Measurements from ENCODE around the gene FKBP2.
A peak's percentile ranks its signal among the peaks of the same experiment; 100 is the strongest.

DNA sequence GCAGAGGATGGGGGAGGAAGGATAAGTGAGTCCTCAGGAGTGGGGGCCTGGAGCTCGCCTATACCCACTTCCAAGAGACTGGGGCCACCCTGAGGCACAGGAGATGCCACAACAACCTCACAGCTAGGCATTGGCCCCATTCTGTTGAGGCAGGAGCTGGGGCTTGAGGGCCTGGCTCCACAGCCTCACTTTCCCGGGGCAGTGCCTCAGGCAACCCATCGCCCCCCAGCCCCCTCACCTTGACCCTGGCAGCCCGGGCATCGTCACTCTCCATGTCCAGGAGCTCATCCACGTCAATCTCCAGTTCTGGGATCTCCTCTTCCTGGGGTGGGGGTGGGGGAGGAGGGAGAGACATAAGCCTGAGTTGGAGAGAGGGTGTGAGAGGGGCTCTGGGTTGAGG is 4.1 kb downstream of the FKBP2 start:
- TF ChIP-seq POLR2A (IDR thresholded peaks at IDR 0.05; ENCODE audit: low read depth, low read length): no peak
- TF ChIP-seq POLR2AphosphoS5 (IDR thresholded peaks at IDR 0.05; ENCODE audit: low read depth, low read length): peak; percentile 61; the same call in 1 of the 2 replicates
